ENCODE measurements around the gene DSCAML1. TPM values are rescaled to one million over a fixed set of nuclear protein-coding genes. Genes with fewer than 3 reads are reported as not detected.
"Not testable (repeated sequence)": the region's sequence is repeated elsewhere in the genome, so short reads cannot be mapped to it uniquely, and the experiment has no call there.

The DSCAML1 gene
- total and polyA plus RNA-seq, 7 donors, result 0.04 to 0.52 (median 0.06) TPM

DNA sequence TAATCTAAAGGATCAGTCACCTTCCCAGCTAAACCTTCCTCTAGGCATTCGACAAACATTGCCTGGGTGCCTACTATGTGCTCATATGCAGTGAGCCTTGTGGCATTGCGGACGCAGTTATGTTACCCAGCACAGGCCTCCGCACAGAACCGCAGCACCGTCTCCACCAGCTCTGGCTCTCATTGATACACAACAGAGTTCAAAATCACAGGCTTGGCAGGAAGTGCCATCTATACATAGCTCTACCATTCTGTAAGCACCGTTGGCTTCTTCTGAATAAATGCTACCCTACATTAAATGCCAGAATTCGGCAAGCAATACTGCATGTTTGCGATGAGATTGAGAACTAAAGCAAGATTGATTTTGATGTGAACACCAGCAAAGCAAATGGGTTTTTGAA, 31.0 kb downstream of the DSCAML1 start:
- no peaks in the 10 kb centered on the region for H3K9me3 ChIP-seq
- ATAC-seq (no peak), DNase-seq (no peak)
- no peaks in the 10 kb centered on the region for H3K36me3 ChIP-seq (ENCODE audit: insufficient read depth in 1 of 2, low read depth in 1 of 2)
- 86 to 91% (median 88%) methylated on average over 9 of the region's 9 CpGs for WGBS, 3 donors
- intact Hi-C loops (cut with DNase I), result no loop called here
- TF ChIP-seq CTCF (IDR thresholded peaks at IDR 0.05), result no peak
- no peaks in the 10 kb centered on the region for H3K27me3 ChIP-seq (ENCODE audit: insufficient read depth in 3 of 3, low read length in 2 of 3)
- no peak overlapping the region for H3K4me3 ChIP-seq
- H3K27ac ChIP-seq, result no peak overlapping the region
- H3K4me1 ChIP-seq, result no peaks in the 10 kb centered on the region

GRCh38 chr11:117765068-117765467, 31.9 kb downstream of the DSCAML1 start:
- no peak for DNase-seq
- intact Hi-C loops (cut with DNase I), result no loop called here
- no peaks in the 10 kb centered on the region for H3K4me1 ChIP-seq
- no peak for TF ChIP-seq CTCF (IDR thresholded peaks at IDR 0.05)
- no peaks in the 10 kb centered on the region for H3K36me3 ChIP-seq (ENCODE audit: insufficient read depth in 1 of 2, low read depth in 1 of 2)
- H3K4me3 ChIP-seq, result no peak overlapping the region
- H3K27me3 ChIP-seq (ENCODE audit: insufficient read depth in 3 of 3, low read length in 2 of 3), result no peaks in the 10 kb centered on the region
- no peak overlapping the region for H3K27ac ChIP-seq
- H3K9me3 ChIP-seq, result no peaks in the 10 kb centered on the region
- 56 to 68% (median 67%) methylated on average over 5 of the region's 5 CpGs for WGBS, 3 donors
- no peak for ATAC-seq

- H3K36me3 ChIP-seq (ENCODE audit: insufficient read depth in 1 of 2, low read depth in 1 of 2); H3K4me3 ChIP-seq; ATAC-seq; H3K9me3 ChIP-seq; H3K27me3 ChIP-seq (ENCODE audit: insufficient read depth in 3 of 3, low read length in 2 of 3); H3K27ac ChIP-seq; intact Hi-C loops (cut with DNase I); H3K4me1 ChIP-seq; DNase-seq: not testable (repeated sequence)
- WGBS, 3 donors, result 44 to 57% (median 49%) methylated on average over 5 of the region's 5 CpGs
Measured at GRCh38 chr11:117763465-117763864, 33.6 kb downstream of the DSCAML1 start.

DNA sequence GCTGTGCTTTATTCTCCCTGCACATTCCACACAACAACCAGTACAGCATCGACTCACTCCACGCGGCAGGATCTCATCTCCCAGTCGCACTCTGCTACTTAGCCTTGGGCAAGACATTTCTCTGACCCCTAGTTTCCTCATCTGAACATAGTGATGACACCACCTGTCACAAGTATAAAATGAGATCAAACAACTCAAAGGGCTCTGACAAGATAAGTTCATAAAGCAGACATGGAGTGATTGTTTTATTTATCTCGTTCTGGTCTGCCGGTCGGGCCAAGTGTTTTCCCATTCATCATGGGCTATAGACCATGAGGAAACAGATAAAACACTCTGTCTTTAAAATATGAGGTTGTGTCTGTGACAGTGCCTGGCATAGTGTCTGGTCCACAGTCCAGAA, 35.0 kb downstream of the DSCAML1 start:
- H3K36me3 ChIP-seq (ENCODE audit: insufficient read depth in 1 of 2, low read depth in 1 of 2), result no peaks in the 10 kb centered on the region
- no peaks in the 10 kb centered on the region for H3K27me3 ChIP-seq (ENCODE audit: insufficient read depth in 3 of 3, low read length in 2 of 3)
- no peak for ATAC-seq
- no peak overlapping the region for H3K4me3 ChIP-seq
- no peaks in the 10 kb centered on the region for H3K9me3 ChIP-seq
- WGBS, 3 donors, result 74 to 83% (median 75%) methylated on average over 7 of the region's 7 CpGs
- DNase-seq, result no peak
- TF ChIP-seq CTCF (IDR thresholded peaks at IDR 0.05), result no peak
- no peak overlapping the region for H3K27ac ChIP-seq
- intact Hi-C loops (cut with DNase I), result no loop called here
- H3K4me1 ChIP-seq, result no peaks in the 10 kb centered on the region

DNA sequence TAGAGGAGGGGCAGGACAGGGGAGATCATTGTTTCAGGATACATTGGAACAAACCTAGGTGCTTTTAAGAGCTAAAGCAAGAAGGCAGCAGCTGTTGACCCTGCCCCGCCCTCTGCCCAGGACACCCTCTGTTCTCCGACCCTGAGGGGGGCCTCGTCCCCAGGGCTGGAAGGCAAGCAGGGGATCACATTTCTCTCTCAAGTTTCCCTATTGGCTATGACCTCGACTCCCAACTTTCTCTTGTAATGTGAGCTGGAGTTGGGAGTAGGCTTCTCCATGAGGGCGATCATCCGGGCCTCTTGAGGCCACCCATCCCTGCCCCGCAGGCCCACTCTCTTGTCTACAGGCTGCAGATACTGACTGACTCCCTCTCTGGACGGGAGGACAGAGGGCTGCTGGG, 37.7 kb downstream of the DSCAML1 start:
- intact Hi-C loops (cut with DNase I), result no loop called here
- no peak for DNase-seq
- H3K9me3 ChIP-seq, result no peaks in the 10 kb centered on the region
- TF ChIP-seq CTCF (IDR thresholded peaks at IDR 0.05), result no peak
- WGBS, 3 donors, result 46 to 65% (median 53%) methylated on average over 8 of the region's 8 CpGs
- H3K4me3 ChIP-seq, result no peak overlapping the region
- no peaks in the 10 kb centered on the region for H3K36me3 ChIP-seq (ENCODE audit: insufficient read depth in 1 of 2, low read depth in 1 of 2)
- H3K27me3 ChIP-seq (ENCODE audit: insufficient read depth in 3 of 3, low read length in 2 of 3), result no peaks in the 10 kb centered on the region
- ATAC-seq, result no peak
- H3K4me1 ChIP-seq, result no peaks in the 10 kb centered on the region
- H3K27ac ChIP-seq, result no peak overlapping the region

All from psoas muscle (tissue), 8 donors.